ENCODE results near the gene EPHB3.

EPHB3 gene

DNA sequence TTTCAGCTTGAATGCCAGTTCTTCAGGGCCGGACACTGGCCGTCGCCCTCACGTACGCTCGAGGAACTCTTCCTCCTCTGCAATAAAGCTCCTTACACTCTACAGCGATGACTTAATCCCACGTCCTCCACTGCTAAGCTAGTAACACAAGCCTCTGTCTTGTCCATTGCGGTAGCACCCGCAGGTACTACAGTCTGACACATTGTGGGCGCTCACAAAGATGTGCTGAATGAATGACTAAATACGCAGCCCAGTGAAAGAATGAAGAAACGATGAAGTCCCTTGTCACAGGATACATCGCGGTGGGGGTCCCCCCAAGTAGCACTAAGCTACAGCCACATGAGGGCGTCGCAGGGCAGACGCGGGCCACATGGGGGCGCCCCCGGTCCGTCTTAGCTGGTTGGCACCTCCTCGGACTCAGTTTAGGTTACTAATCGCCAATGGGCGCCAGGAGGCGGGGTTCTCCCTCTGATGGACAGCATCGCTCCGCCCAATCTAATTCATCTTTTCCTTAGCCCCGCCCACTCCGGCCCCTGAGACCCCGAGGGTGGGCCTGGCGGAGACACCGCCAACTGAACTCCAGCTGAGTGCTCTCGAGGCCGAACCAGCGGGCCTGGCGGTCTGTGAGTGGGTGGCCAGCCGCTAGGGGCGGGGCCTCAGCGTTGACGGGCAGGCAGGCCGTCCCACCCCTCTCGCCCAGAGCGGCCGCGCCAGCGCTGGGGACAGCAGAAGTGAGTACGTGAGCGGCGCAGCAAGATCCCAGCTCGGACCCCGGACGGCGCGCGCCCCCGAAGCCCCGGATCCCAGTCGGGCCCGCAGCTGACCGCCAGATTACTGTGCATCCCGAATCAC, at the start of gene EPHB3:
EPHB3 (plus strand) TSS at position 725 of the 852 bp plus-strand sequence. CDS start 451 bp downstream, outside the sequence.
- peak; percentile 89 for DNase-seq (ENCODE audit: low spot score)

GRCh38 chr3:184512621-184513020, 49.0 kb upstream of the EPHB3 start:
- DNase-seq (ENCODE audit: low spot score), result no peak

DNA sequence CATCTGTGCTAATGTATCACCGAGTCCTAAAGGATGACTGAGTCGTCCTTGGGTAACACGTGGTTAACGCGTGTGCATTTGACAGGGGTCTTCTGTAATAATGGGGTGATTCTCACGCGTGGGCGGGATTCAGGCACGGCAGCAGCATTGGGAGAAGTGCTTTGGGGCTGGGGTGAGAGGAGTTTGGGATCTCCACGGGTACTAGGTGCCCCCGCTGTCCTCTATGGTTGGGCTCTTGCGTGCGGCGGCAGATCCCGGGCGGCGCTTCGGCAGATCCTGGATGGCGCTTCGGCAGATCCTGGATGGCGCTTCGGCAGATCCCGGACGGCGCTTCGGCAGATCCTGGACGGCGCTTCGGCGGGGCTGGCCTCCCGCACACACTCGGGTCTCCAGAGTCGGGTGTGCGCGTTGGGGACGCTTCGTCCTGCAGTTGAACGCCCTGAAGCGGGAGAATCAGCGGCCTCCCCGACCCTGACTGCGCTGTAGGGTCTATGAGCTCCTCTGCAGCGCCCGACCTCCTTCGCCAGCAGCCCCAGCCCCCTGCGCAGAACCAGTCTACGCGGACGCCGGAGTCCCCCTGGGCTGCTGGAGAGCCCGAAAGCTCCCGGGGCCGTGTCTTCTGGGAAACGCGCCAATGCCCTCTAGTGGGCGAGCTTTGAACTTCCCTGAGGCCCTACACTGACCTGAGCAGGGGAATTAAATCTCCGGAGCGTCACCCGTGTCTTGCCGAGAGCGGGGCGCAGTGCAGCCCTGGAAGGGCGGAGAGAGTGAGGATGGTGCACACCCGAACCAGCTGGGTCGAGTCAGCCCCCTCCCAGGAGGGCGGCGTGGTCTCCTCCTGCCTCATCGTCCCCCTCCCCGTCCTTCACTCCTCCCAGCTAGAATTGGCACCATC, 48.1 kb upstream of the EPHB3 start:
- DNase-seq (ENCODE audit: low spot score), result peak; percentile 83

GRCh38 chr3:184514171-184514490, 47.5 kb upstream of the EPHB3 start:
- DNase-seq (ENCODE audit: low spot score), result no peak

DNA sequence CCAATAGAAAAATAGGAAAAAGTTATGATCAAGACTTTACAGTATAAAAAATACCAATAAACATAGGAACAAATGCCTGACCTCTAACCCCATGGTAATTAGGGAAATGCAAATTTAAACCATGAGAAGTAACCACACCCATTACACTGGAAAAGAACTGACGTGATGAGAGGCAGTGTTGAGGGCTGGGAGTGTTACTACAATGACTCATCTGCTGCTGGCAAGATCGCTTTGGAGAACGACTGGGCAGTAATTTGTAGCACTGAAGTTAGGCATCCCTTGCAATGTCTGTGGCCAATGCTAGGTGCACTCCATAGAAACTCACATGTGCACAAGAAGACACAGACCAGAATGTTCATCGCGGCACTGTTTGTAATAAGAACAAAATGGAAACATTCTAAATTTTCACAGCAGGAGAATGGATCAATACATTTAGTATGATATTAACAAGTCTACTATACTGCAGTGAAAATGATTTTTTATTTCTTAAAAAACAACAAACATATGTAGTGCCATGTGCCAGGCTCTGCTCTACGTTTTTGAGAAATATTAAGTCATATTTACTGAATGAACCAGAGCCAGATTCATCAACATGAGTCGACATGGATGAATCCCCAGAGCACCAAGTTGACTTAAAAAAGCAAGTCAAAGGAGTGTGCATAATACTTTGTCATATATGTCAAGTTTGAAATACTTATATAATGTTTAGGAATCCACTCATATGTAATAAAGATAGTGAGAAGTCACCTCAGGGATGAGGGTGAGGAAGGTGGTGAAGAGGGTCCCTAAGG, 37.6 kb upstream of the EPHB3 start:
- DNase-seq (ENCODE audit: low spot score), result peak; percentile 10

GRCh38 chr3:184524981-184525336, 36.6 kb upstream of the EPHB3 start:
- peak; percentile 25 for DNase-seq (ENCODE audit: low spot score)

DNA sequence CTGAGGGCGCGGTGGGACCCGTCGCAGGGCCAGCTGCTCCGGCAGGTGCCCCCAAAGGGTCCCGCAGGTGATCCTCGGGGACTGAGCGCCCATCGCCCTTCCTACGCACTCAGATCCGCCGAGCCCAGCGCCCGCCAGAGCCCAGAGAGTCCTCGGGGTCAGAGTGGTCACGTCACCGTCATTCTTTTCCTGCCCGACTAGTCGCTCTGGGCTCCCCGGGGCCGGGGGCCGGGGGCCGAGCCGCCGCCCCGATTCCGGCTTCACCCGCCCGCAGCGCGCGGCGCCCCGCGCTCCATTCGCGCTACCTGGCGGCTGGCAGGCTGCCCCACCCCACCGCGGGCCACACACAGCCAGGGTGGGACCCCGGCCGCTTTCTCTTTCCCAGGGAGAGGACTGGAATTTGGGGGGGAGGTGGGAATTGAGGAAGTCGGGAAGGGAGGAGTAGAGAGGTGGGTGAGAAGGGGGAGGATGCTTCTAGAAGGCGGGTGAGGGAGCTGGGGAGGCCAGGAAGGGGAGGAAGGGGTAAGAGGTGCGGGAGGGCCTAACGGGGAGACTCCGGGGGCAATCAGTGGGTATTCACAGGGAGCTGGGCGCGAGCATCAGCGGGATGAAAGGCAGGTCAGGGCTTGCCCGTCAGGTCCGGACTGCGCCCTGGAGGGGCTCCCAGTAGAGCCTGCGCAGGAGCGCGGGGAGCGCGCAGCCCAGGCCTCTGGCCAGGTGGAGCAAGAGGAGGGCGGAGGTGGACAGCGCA, 36.1 kb upstream of the EPHB3 start:
- no peak for DNase-seq (ENCODE audit: low spot score)

DNA sequence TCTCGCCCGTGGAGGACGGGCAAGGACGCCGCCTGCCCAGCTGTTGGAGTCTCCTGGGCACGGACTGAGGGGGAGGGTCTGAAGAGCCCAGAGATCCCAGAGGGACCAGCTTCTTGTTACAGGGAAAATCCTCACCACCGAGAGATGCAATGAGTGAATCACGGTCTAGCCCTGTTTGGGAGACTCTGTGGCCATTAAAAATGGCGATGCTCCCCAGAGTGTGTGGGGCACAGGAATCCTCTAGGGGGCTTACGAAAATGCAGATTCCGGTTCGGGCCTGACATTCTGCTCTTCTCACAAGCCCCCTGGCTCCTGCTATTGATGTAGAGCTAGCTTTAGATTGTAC, 35.5 kb upstream of the EPHB3 start:
- no peak for DNase-seq (ENCODE audit: low spot score)

DNA sequence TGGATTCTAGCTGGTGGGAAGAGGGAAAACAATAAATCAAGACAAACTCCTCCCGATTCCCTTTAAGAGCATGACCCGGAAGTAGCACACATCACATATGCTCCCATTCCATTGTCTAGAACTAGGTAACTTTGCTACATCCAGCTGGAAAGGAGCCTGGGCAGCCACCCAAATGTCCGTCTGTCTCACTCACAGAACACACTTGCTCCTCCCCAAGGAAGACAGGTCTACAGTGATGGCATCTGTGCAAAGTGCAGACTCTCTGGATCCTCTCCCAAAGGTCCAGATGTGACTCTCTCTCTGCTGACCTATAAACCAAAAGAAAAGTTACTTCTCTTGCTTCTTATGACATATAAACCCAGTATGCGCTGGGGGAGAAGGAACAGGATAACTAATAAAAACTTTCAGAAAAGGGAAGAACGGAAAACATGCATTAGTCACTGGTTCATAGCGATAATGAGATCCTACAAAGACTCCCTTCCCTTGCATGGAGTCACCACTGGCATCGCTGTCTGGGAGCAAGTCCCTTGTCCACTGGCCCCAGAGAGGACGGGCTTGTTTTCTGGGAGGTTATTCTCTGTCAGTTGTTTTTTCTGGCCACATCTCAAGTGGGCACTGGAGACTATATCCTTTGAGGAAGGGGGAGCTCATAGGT, 29.8 kb upstream of the EPHB3 start:
- no peak for DNase-seq (ENCODE audit: low spot score)

- DNase-seq (ENCODE audit: low spot score), result no peak
These were observed 28.4 kb upstream of the EPHB3 start for GRCh38 chr3:184532940-184533732.

DNA sequence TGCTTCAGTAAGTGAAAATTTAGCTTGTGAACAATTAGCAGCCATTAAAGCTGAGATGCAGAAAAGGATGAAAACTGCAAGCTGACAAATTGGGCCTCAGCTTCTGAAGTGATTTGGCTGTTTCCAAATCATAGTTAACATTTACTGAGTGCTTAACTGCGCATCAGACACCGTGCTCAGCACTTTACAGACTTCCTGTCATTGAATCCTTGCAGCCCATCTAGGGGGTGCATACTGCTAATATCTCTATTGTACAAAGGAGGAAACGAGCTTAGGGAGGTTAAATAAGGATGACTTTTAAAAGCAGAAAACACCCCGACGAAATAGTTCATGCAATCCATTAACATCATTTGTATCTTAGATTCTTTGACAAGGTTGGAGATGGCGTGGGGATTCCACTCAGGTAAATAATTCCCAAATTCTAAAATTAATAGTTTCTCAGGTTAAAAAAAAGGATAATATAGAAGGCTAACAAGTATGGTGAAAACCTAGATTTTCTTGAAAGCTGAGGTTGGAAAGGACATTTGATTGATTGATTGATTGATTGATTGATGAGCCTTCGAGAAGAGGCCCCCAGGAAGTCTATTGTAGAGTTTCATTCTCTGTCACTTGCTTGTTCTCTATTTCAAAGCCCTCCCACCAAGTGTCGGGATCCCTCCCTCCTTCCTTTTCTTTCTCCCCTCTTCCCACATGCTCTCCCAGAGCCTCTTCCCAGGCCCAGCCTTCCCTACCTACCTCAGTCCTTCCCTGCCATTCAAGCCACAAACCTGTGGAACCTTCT, 23.5 kb upstream of the EPHB3 start:
- no peak for DNase-seq (ENCODE audit: low spot score)

- no peak for DNase-seq (ENCODE audit: low spot score)
These were observed 22.7 kb upstream of the EPHB3 start for GRCh38 chr3:184538666-184539431.

DNA sequence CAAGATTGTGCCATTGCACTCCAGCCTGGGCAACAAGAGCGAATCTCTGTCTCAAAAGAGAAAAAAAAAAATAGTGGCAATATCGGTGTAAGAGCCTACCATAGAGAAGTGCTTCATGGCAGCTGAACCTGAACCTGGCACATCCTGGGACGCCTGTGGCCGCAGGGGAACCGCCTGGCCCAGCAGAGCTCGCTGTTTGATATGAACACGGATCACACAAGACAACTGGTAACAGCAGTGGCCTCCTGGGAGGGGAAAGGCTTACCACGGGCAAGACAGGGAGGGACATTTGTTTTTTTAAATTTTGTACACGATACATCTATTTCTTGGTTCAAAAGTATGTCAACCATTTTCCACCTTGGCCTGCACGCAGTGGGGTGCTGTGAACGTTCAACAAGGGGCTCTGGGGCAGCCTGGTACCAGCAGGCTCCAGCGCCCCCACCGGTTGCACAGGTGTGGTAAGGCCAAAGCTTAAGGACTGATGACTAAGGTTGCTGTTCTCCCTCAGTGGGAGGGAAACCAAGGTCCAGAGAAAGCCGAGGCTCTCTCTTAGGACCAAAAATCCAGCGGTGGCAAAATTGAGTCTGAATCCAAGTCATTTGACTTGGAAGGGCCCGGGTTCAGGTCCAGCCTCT, 21.7 kb upstream of the EPHB3 start:
- DNase-seq (ENCODE audit: low spot score), result no peak

- DNase-seq (ENCODE audit: low spot score), result peak; percentile 72
These were observed 20.6 kb upstream of the EPHB3 start for GRCh38 chr3:184540777-184541681.

- no peak for DNase-seq (ENCODE audit: low spot score)
These were observed 19.6 kb upstream of the EPHB3 start for GRCh38 chr3:184541886-184542562.

DNA sequence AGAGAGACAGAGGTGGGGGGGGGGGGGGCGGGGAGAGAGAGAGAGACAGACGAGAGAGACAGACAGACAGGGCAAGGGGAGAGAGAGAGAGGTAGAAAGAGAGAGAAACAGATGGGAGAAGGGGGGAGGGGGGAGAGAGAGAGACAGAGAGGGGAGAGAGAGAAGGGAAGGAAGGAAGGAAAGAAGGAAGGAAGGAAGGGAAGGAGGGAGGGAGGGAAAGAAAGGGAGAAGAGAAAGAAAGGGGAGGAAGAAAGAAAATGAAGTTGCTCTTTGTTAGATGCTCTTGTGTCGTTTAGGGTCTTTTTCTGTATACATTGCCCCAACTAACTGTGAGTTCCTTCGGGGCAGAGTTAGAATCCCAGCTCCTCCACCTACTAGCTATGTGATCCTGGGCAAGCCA, 19.0 kb upstream of the EPHB3 start:
- no peak for DNase-seq (ENCODE audit: low spot score)

GRCh38 chr3:184543256-184543655, 18.3 kb upstream of the EPHB3 start:
- DNase-seq (ENCODE audit: low spot score), result no peak

Measured in CD4-positive, alpha-beta T cell treated with Interleukin-2 at 100 ng/mL for 4 hours (primary cell).